T-cell (primary cell): ENCODE results near the gene TLE4. TPM values are rescaled to one million over a fixed set of nuclear protein-coding genes. Genes with fewer than 3 reads are reported as not detected.
"Not testable (repeated sequence)": the region's sequence is repeated elsewhere in the genome, so short reads cannot be mapped to it uniquely, and the experiment has no call there.

Source experiments
- ATAC-seq, 4 experiments: fragments of 200-7000 bp in 3 of 4; fragments of 150-1000 bp in 1 of 4; cut with Tn5 transposase; replicated peaks in 1 of 4; 1 replicate in 3 of 4; 2 replicates in 1 of 4; pipeline ENCODE4 v1.10.0; 2021; ENCODE audit warnings: moderate library complexity in 3 of 4, mild to moderate bottlenecking in 2 of 4, moderate number of reproducible peaks in 1 of 4
- CTCF ChIA-PET, 2 donors: fragments of 300-600 bp; sonication (Branson Sonifier 250); formaldehyde crosslinking; loops; one replicate each; lab custom pipeline; 2022; ENCODE audit warnings: antibody characterized with exemption in 2 of 2; lab: Charles Lee
- POLR2A ChIA-PET, 2 donors: fragments of 300-600 bp; sonication (Branson Sonifier 250); formaldehyde crosslinking; loops; one replicate each; lab custom pipeline; 2022; ENCODE audit warnings: antibody characterized with exemption in 2 of 2; lab: Charles Lee
- DNase-seq, 35 experiments: peaks; one replicate each; pipeline versions ENCODE4 v3.0.0 to v3.0.0-alpha.2; 2013 to 2023
- H3K27ac ChIP-seq: one replicate; pipeline ENCODE4 v1.5.1; 2013; ENCODE audit warnings: low read length
- H3K27me3 ChIP-seq, 2 experiments: replicated peaks in 1 of 2; 1 replicate in 1 of 2; 2 replicates in 1 of 2; pipeline versions ENCODE4 v1.6.1 to v1.7.0; 2013; ENCODE audit warnings: low read length in 1 of 2, mixed read lengths in 1 of 2; ENCODE audit not compliant: control insufficient read depth in 2 of 2, insufficient read depth in 2 of 2; ENCODE audit errors: extremely low read depth in 1 of 2
- H3K36me3 ChIP-seq, 2 donors: 1 replicate in 1 of 2; 2 replicates in 1 of 2; pipeline versions ENCODE4 v1.6.1 to v1.7.0; 2013; ENCODE audit warnings: low read length in 1 of 2; ENCODE audit not compliant: control insufficient read depth in 2 of 2, insufficient read depth in 1 of 2; ENCODE audit errors: extremely low read depth in 1 of 2
- H3K4me1 ChIP-seq, 2 experiments: 1 replicate in 1 of 2; 2 replicates in 1 of 2; pipeline versions ENCODE4 v1.6.1 to v1.7.0; 2013; ENCODE audit warnings: low read length in 2 of 2, mixed read lengths in 1 of 2; ENCODE audit not compliant: insufficient read depth in 2 of 2, control insufficient read depth in 1 of 2; ENCODE audit errors: extremely low read depth in 1 of 2
- H3K4me3 ChIP-seq, 2 donors: 1 replicate in 1 of 2; 2 replicates in 1 of 2; pipeline versions ENCODE4 v1.5.1 to v1.7.0; 2013; ENCODE audit warnings: mild to moderate bottlenecking in 2 of 2, low read length in 1 of 2, moderate library complexity in 1 of 2; ENCODE audit not compliant: control insufficient read depth in 1 of 2; ENCODE audit errors: extremely low read depth in 1 of 2
- H3K9me3 ChIP-seq: 2 replicates; pipeline ENCODE4 v1.7.0; 2013
- H3K27ac Mint-ChIP-seq, 2 donors: one replicate each; pipeline ENCODE4 v1.8.0; 2020 to 2021; ENCODE audit warnings: mild to moderate bottlenecking in 2 of 2, mixed read lengths in 2 of 2
- H3K27me3 Mint-ChIP-seq, 2 donors: one replicate each; pipeline ENCODE4 v1.8.0; 2021 to 2022; ENCODE audit warnings: mixed read lengths in 2 of 2
- H3K36me3 Mint-ChIP-seq: one replicate; pipeline ENCODE4 v1.8.0; 2021; ENCODE audit warnings: mixed read lengths
- H3K4me1 Mint-ChIP-seq, 3 donors: one replicate each; pipeline ENCODE4 v1.8.0; 2020 to 2022; ENCODE audit warnings: mixed read lengths in 3 of 3, mild to moderate bottlenecking in 1 of 3
- H3K4me3 Mint-ChIP-seq, 3 donors: one replicate each; pipeline ENCODE4 v1.8.0; 2020 to 2022; ENCODE audit warnings: mild to moderate bottlenecking in 3 of 3, mixed read lengths in 3 of 3, moderate library complexity in 3 of 3
- H3K9me3 Mint-ChIP-seq, 3 donors: one replicate each; pipeline ENCODE4 v1.8.0; 2020 to 2022; ENCODE audit warnings: mixed read lengths in 3 of 3
- WGBS: methylation state at CpG from one replicate; pipeline ENCODE4 v1.1.5; 2013; ENCODE audit warnings: missing lambda C conversion rate; ENCODE audit not compliant: insufficient coverage; 5-methylcytosine and 5-hydroxymethylcytosine counted together
- total RNA-seq, 35 experiments: library from RNA in 6 of 35; stranded (reverse) in 6 of 35; fragments of 120-200 nt in 1 of 35; gene quantifications; one replicate each; pipeline versions ENCODE4 v1.2.1 to v1.2.4 and lab custom pipeline; 2013 to 2026

The TLE4 gene
- total RNA-seq, 5 donors from 2014 or later (not counting 1 experiment from before 2014, with no cell fraction given), result 65.9 to 138 (median 78.7) TPM

GRCh38 chr9:79646096-79646495 is 74.3 kb downstream of the TLE4 start:
- H3K36me3 Mint-ChIP-seq, result peaks cover 42% of the 10 kb centered on the region
- H3K9me3 ChIP-seq, result peaks cover 2% of the 10 kb centered on the region
- no CpG with 5 or more reads among the region's 1 CpG for WGBS
- H3K4me1 ChIP-seq, result no peaks in the 10 kb centered on the region
- peaks cover 19 to 33% (median 25%) of the 10 kb centered on the region in 3 donors for H3K4me1 Mint-ChIP-seq
- ChIA-PET POLR2A (no interaction called here), CTCF (interaction anchor here in 1 of 2 donors (0.5 kb wide), 1 partner anchor 33 kb away, joined by 3 read pairs; no protein-coding TSS in a partner anchor)
- H3K36me3 ChIP-seq, result peaks cover 3 to 4% of the 10 kb centered on the region in 2 donors
- H3K4me3 Mint-ChIP-seq, result no peak overlapping the region
- no peaks in the 10 kb centered on the region for H3K27me3 ChIP-seq
- DNase-seq (no peak), ATAC-seq (no peak)
- no peaks in the 10 kb centered on the region for H3K27me3 Mint-ChIP-seq
- peaks cover 2 to 15% (median 11%) of the 10 kb centered on the region in 3 donors for H3K9me3 Mint-ChIP-seq
- no peak overlapping the region for H3K27ac Mint-ChIP-seq
- H3K4me3 ChIP-seq, result no peak overlapping the region
- H3K27ac ChIP-seq, result no peak overlapping the region

- Histone ChIP-seq H3K4me3 (no peak overlapping the region), H3K9me3 (no peaks in the 10 kb centered on the region), H3K27ac (no peak overlapping the region), H3K4me1 (no peaks in the 10 kb centered on the region), H3K36me3 (peaks cover 6 to 15% of the 10 kb centered on the region in 2 donors), H3K27me3 (no peaks in the 10 kb centered on the region)
- no peak overlapping the region for H3K4me3 Mint-ChIP-seq
- ATAC-seq, result no peak
- WGBS, result 91% methylated on average over 5 of the region's 10 CpGs
- H3K36me3 Mint-ChIP-seq, result peaks cover 44% of the 10 kb centered on the region
- H3K9me3 Mint-ChIP-seq, result no peaks in the 10 kb centered on the region
- H3K27ac Mint-ChIP-seq, result no peak overlapping the region
- no peaks in the 10 kb centered on the region for H3K27me3 Mint-ChIP-seq
- ChIA-PET CTCF (interaction anchor here in 1 of 2 donors (0.5 kb wide), 1 partner anchor 45 kb away, joined by 3 read pairs; no protein-coding TSS in a partner anchor), POLR2A (interaction anchor here in 1 of 2 donors (1.2 kb wide), 1 partner anchor 11 kb away, joined by 3 read pairs; no protein-coding TSS in a partner anchor)
- peaks cover 5 to 17% (median 15%) of the 10 kb centered on the region in 3 donors for H3K4me1 Mint-ChIP-seq
- DNase-seq, result no peak
Observed at GRCh38 chr9:79651251-79651795, 79.6 kb downstream of the TLE4 start.

- CTCF ChIA-PET, result no interaction called here
- 100% methylated on average over 2 of the region's 3 CpGs for WGBS
- Mint-ChIP-seq H3K27ac (no peak overlapping the region), H3K36me3 (peaks cover 57% of the 10 kb centered on the region), H3K4me3 (no peak overlapping the region), H3K27me3 (no peaks in the 10 kb centered on the region), H3K9me3 (no peaks in the 10 kb centered on the region), H3K4me1 (peaks cover 5 to 18% (median 15%) of the 10 kb centered on the region in 3 donors)
- Histone ChIP-seq H3K9me3 (no peaks in the 10 kb centered on the region), H3K4me1 (no peaks in the 10 kb centered on the region), H3K27me3 (no peaks in the 10 kb centered on the region), H3K27ac (no peak overlapping the region), H3K4me3 (no peak overlapping the region), H3K36me3 (peaks cover 6 to 15% of the 10 kb centered on the region in 2 donors)
- POLR2A ChIA-PET, result interaction anchor here in 1 of 2 donors (1.2 kb wide), 1 partner anchor 12 kb away, joined by 3 read pairs; no protein-coding TSS in a partner anchor
- ATAC-seq, result no peak
- no peak for DNase-seq
Observed at GRCh38 chr9:79652598-79652997, 80.8 kb downstream of the TLE4 start.

- H3K27ac ChIP-seq, H3K9me3 ChIP-seq, H3K4me1 ChIP-seq, H3K4me3 Mint-ChIP-seq, DNase-seq, ATAC-seq, H3K27me3 ChIP-seq, H3K27me3 Mint-ChIP-seq, H3K27ac Mint-ChIP-seq, H3K9me3 Mint-ChIP-seq, H3K4me3 ChIP-seq: not testable (repeated sequence)
- H3K36me3 ChIP-seq, result peaks cover 6 to 15% of the 10 kb centered on the region in 2 donors
- POLR2A ChIA-PET, result interaction anchor here in 1 of 2 donors (0.7 kb wide), 1 partner anchor 31 kb away, joined by 6 read pairs; no protein-coding TSS in a partner anchor
- Mint-ChIP-seq H3K4me1 (peaks cover 17 to 29% (median 17%) of the 10 kb centered on the region in 3 donors), H3K36me3 (peaks cover 72% of the 10 kb centered on the region)
- CTCF ChIA-PET, result interaction anchor here in 1 of 2 donors (0.6 kb wide), 1 partner anchor 1397 kb away, joined by 3 read pairs; no protein-coding TSS in a partner anchor
- WGBS, result 100% methylated on average over 2 of the region's 13 CpGs
Observed at GRCh38 chr9:79654591-79655382, 83.0 kb downstream of the TLE4 start.

GRCh38 chr9:79655551-79655950 is 83.8 kb downstream of the TLE4 start:
- Mint-ChIP-seq H3K4me1 (peaks cover 18 to 32% (median 23%) of the 10 kb centered on the region in 3 donors), H3K27me3 (no peaks in the 10 kb centered on the region), H3K36me3 (peaks cover 76% of the 10 kb centered on the region), H3K27ac (no peak overlapping the region), H3K9me3 (no peaks in the 10 kb centered on the region), H3K4me3 (no peak overlapping the region)
- ATAC-seq, result no peak
- Histone ChIP-seq H3K9me3 (no peaks in the 10 kb centered on the region), H3K27ac (no peak overlapping the region), H3K4me3 (no peak overlapping the region), H3K36me3 (peaks cover 6 to 15% of the 10 kb centered on the region in 2 donors), H3K27me3 (no peaks in the 10 kb centered on the region), H3K4me1 (no peaks in the 10 kb centered on the region)
- no peak for DNase-seq
- ChIA-PET POLR2A (no interaction called here), CTCF (no interaction called here)

GRCh38 chr9:79656169-79656568 is 84.4 kb downstream of the TLE4 start:
- Mint-ChIP-seq H3K36me3 (peaks cover 72% of the 10 kb centered on the region), H3K27me3 (no peaks in the 10 kb centered on the region), H3K27ac (no peak overlapping the region), H3K4me3 (no peak overlapping the region), H3K9me3 (no peaks in the 10 kb centered on the region), H3K4me1 (peaks cover 21 to 34% (median 29%) of the 10 kb centered on the region in 3 donors)
- Histone ChIP-seq H3K9me3 (no peaks in the 10 kb centered on the region), H3K27me3 (no peaks in the 10 kb centered on the region), H3K4me1 (peaks cover 0 to under 1% of the 10 kb centered on the region in 2 experiments), H3K27ac (no peak overlapping the region), H3K4me3 (no peak overlapping the region), H3K36me3 (peaks cover 6 to 15% of the 10 kb centered on the region in 2 donors)
- WGBS, result 100% methylated on average over 2 of the region's 5 CpGs
- DNase-seq (no peak), ATAC-seq (no peak)
- ChIA-PET CTCF (no interaction called here), POLR2A (no interaction called here)
